DND-41 (cell line): Measurements from ENCODE around the gene ADRB1.

Experiments
- ATAC-seq: fragments of 200-7000 bp; cut with Tn5 transposase; 3 replicates; pipeline ENCODE4 v1.9.1; 2021; ENCODE audit warnings: low read depth; ENCODE audit not compliant: insufficient read depth
- DNase-seq: peaks from one replicate; pipeline ENCODE4 v3.0.0-alpha.2; 2020
- H2AFZ ChIP-seq: 2 replicates; pipeline ENCODE4 v1.6.0; 2012; ENCODE audit warnings: low read depth, low read length
- H3K27ac ChIP-seq: 2 replicates; pipeline ENCODE4 v1.5.1; 2012; ENCODE audit warnings: low read length, inconsistent platforms
- H3K27me3 ChIP-seq: fragments of 200-600 bp; sonication (generic); 2 replicates; pipeline ENCODE4 v1.6.0; 2012; ENCODE audit warnings: low read length, mild to moderate bottlenecking, inconsistent platforms; ENCODE audit not compliant: insufficient read depth, poor library complexity
- H3K36me3 ChIP-seq: 2 replicates; pipeline ENCODE4 v1.5.1; 2012; ENCODE audit warnings: low read length, inconsistent platforms; ENCODE audit not compliant: insufficient read depth
- H3K4me1 ChIP-seq: 2 replicates; pipeline ENCODE4 v1.5.1; 2012; ENCODE audit warnings: mild to moderate bottlenecking, low read length; ENCODE audit not compliant: insufficient read depth
- H3K4me2 ChIP-seq: 2 replicates; pipeline ENCODE4 v1.6.0; 2012; ENCODE audit warnings: mild to moderate bottlenecking, moderate library complexity, low read length, inconsistent platforms; ENCODE audit not compliant: insufficient read depth
- H3K4me3 ChIP-seq, 2 experiments: fragments of 200-600 bp in 1 of 2; shearing (Covaris generic) in 1 of 2; 2 replicates each; pipeline ENCODE4 v1.5.1; 2012 to 2016; ENCODE audit warnings: inconsistent platforms in 2 of 2, low read length in 2 of 2, mild to moderate bottlenecking in 2 of 2, low read depth in 1 of 2, moderate library complexity in 1 of 2
- H3K79me2 ChIP-seq: 2 replicates; pipeline ENCODE4 v1.6.0; 2012; ENCODE audit warnings: low read length, inconsistent platforms; ENCODE audit not compliant: insufficient read depth
- H3K9ac ChIP-seq: 2 replicates; pipeline ENCODE4 v1.6.0; 2012; ENCODE audit warnings: low read depth, mild to moderate bottlenecking, inconsistent platforms, low read length, moderate library complexity
- H3K9me3 ChIP-seq: 2 replicates; pipeline ENCODE4 v1.5.1; 2012; ENCODE audit warnings: low read length, moderate library complexity, mild to moderate bottlenecking, inconsistent platforms; ENCODE audit not compliant: insufficient read depth, severe bottlenecking
- H4K20me1 ChIP-seq: 2 replicates; pipeline ENCODE4 v1.6.0; 2012; ENCODE audit warnings: low read length; ENCODE audit not compliant: insufficient read depth
- EZH2 ChIP-seq: IDR thresholded peaks from 3 replicates; pipeline ENCODE4 v1.6.1; 2012; ENCODE audit warnings: borderline replicate concordance, low read depth, mild to moderate bottlenecking, moderate library complexity, low read length, inconsistent platforms; ENCODE audit not compliant: severe bottlenecking
- TF ChIP-seq, protein P1 (sequence below): IDR thresholded peaks from 2 replicates; pipeline ENCODE4 v1.5.1; 2012; ENCODE audit warnings: borderline replicate concordance, low read length, moderate library complexity, mild to moderate bottlenecking; ENCODE audit not compliant: poor library complexity, severe bottlenecking; ENCODE audit errors: extremely low read depth

Gene ADRB1

DNA sequence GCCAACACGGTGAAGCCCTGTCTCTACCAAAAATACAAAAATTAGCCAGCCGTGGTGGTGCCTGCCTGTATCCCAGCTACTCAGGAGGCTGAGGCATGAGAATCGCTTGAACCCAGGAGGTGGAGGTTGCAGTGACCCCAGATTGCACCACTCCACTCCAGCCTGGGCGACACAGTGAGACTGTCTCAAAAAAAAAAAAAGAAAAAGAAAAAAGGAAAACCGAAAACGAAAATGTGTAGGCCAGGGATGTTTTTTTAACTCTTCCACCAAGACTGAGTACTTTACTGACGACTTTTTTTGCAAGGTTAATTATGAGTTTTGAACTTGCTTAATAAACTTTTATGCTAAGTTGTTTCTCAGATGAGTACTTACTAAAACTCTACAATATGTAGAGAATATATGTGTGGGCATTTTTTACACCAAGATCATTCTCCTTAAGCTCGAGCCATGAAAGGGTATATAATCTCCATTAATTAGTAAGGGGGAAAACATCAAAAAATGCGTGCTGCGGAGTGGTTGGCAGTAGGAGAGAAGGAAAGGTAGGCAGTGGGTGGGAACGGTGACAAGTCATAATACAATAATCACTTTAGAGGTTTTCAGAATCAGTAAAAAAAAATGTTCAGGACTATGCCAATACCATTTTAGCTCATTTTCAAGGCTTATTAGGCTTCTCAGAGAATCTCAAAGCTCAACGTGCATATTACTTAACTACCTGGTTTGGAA is 8.6 kb upstream of the ADRB1 start:
- H3K4me3 ChIP-seq = no peak overlapping the region
- TF ChIP-seq, protein P1, sequence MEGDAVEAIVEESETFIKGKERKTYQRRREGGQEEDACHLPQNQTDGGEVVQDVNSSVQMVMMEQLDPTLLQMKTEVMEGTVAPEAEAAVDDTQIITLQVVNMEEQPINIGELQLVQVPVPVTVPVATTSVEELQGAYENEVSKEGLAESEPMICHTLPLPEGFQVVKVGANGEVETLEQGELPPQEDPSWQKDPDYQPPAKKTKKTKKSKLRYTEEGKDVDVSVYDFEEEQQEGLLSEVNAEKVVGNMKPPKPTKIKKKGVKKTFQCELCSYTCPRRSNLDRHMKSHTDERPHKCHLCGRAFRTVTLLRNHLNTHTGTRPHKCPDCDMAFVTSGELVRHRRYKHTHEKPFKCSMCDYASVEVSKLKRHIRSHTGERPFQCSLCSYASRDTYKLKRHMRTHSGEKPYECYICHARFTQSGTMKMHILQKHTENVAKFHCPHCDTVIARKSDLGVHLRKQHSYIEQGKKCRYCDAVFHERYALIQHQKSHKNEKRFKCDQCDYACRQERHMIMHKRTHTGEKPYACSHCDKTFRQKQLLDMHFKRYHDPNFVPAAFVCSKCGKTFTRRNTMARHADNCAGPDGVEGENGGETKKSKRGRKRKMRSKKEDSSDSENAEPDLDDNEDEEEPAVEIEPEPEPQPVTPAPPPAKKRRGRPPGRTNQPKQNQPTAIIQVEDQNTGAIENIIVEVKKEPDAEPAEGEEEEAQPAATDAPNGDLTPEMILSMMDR = no peak
- no peak for TF ChIP-seq EZH2
- DNase-seq (no peak), ATAC-seq (no peak)
- H2AFZ ChIP-seq = no peak overlapping the region
- no peaks in the 10 kb centered on the region for H3K79me2 ChIP-seq
- H3K27ac ChIP-seq = no peak overlapping the region
- no peak overlapping the region for H3K9ac ChIP-seq
- no peaks in the 10 kb centered on the region for H4K20me1 ChIP-seq
- H3K27me3 ChIP-seq = no peaks in the 10 kb centered on the region
- no peaks in the 10 kb centered on the region for H3K4me1 ChIP-seq
- no peaks in the 10 kb centered on the region for H3K36me3 ChIP-seq
- no peaks in the 10 kb centered on the region for H3K9me3 ChIP-seq
- H3K4me2 ChIP-seq = no peak overlapping the region

DNA sequence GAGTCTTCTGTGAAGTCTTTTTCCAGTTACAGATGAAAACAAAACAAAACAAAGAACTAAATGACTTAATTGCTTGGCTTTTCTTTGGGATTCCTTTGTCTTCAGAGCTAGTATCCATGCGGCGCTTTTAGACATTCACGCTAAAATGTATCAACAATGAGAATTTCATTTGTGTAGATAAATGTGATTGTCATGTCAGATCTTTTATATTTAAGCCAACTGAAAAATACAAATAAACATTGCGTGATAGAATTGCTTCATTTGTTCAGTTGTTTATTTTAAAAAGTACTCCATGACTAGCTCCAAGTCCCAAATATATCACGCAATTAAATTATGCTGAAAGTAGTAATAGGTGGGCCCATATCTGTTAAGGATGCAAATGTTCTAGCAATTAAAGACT is 7.9 kb upstream of the ADRB1 start:
- no peaks in the 10 kb centered on the region for H3K4me1 ChIP-seq
- H3K4me2 ChIP-seq = no peak overlapping the region
- no peak overlapping the region for H3K9ac ChIP-seq
- ATAC-seq (no peak), DNase-seq (no peak)
- no peaks in the 10 kb centered on the region for H4K20me1 ChIP-seq
- TF ChIP-seq, protein P1 = no peak
- TF ChIP-seq EZH2 = no peak
- no peak overlapping the region for H3K27ac ChIP-seq
- no peaks in the 10 kb centered on the region for H3K9me3 ChIP-seq
- no peaks in the 10 kb centered on the region for H3K36me3 ChIP-seq
- no peaks in the 10 kb centered on the region for H3K27me3 ChIP-seq
- H3K79me2 ChIP-seq = no peaks in the 10 kb centered on the region
- H2AFZ ChIP-seq = no peak overlapping the region
- H3K4me3 ChIP-seq = no peak overlapping the region

DNA sequence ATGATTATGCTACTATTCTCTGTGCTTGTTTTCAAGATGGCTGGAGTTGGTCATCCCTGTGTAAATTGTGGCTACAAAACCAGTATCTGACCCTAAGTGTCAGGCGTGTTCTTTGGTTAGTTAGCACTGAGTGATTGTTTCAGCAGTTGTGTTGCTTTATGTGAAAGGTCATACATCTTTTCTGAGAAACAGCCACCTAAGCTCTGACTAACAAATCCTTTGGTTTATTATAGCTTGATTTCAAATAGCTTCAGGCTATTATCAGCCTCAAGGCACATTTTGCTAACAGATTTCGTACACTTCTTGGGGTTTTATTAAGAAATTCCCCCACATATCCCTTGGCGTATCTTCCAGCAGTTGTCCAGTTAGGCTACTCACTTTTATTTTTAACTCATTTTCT is 4.8 kb upstream of the ADRB1 start:
- DNase-seq = no peak
- Histone ChIP-seq H3K27ac (no peak overlapping the region), H3K27me3 (no peaks in the 10 kb centered on the region), H3K4me3 (no peak overlapping the region), H3K36me3 (no peaks in the 10 kb centered on the region), H3K9ac (no peak overlapping the region), H2AFZ (no peak overlapping the region), H3K9me3 (no peaks in the 10 kb centered on the region), H3K79me2 (no peaks in the 10 kb centered on the region), H3K4me2 (no peak overlapping the region), H4K20me1 (no peaks in the 10 kb centered on the region), H3K4me1 (peaks cover 15% of the 10 kb centered on the region)
- no peak for ATAC-seq
- TF ChIP-seq EZH2 = no peak
- TF ChIP-seq, protein P1 = no peak

DNA sequence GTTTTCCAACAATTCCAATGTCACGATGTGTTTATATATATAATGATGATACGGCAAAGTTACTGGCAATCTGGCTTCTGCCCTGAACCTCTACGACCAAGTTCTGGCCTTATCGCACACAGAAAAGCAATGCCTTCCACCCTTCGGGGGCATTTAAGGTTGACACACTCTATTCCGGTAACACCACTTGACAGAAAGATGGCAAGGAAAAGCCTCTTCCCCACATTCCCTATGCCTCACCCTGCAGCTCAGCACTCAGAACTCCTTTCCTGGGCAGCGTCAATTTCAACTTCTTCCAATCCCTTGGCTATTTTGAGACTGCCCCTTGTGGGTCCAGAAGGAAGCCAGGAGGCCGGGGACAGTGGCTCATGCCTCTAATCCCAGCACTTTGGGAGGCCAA is 2.5 kb upstream of the ADRB1 start:
- TF ChIP-seq EZH2 = no peak
- TF ChIP-seq, protein P1 = no peak
- DNase-seq (no peak), ATAC-seq (no peak)
- no peaks in the 10 kb centered on the region for H3K9me3 ChIP-seq
- no peaks in the 10 kb centered on the region for H4K20me1 ChIP-seq
- no peak overlapping the region for H3K4me2 ChIP-seq
- no peak overlapping the region for H3K4me3 ChIP-seq
- H3K9ac ChIP-seq = no peak overlapping the region
- H3K4me1 ChIP-seq = peaks cover 33% of the 10 kb centered on the region
- no peaks in the 10 kb centered on the region for H3K36me3 ChIP-seq
- no peak overlapping the region for H2AFZ ChIP-seq
- no peak overlapping the region for H3K27ac ChIP-seq
- H3K79me2 ChIP-seq = no peaks in the 10 kb centered on the region
- H3K27me3 ChIP-seq = no peaks in the 10 kb centered on the region
